Measurements from ENCODE around the gene ACSS2. TPM values are rescaled to one million over a fixed set of nuclear protein-coding genes. Genes with fewer than 3 reads are reported as not detected.

Gene ACSS2
- total and polyA plus RNA-seq, 2 donors from 2014 or later = 53.1 to 98.9 TPM

DNA sequence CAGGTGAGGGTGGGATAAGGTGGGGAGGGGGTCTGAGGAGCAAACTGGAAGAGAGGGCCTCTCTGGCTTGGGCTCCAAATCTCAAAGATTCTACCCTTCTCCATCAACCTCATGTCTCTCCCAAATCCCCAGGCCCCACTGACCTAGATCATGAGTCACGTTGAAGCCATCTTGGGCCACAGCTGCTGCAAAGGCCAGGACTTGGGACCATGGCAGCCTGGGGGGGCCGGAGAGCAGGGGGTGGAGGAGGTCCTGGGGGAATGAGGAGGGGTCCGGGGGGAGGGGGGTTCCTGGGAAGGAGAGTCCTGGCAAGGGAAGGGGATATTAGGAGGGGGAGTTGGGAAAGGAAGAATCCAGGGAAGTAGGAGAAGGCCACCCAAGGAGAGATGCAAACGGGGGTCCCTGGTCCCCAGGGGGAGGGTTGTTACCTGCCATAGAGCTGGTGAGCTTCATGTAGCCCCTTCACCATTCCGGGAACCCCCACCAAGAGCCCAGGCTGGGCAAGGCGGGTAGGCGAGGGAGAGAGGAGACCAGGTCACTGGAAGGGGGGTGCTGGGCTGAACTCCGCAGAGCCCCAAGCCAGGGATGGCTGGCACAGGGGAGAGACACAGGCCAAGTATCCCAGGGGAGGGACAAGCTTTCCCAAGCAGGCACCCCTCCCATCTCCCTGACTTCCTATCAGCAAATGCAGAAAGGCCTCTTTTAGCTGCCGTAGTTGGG is 16.4 kb upstream of the ACSS2 start:
- DNase-seq = peak in 1 of 5 donors; percentile 42
- Histone ChIP-seq H3K27me3 (ENCODE audit: control insufficient read depth, insufficient read depth, low read length) (no peaks in the 10 kb centered on the region), H3K4me1 (ENCODE audit: control insufficient read depth in 2 of 3, insufficient read depth in 2 of 3, low read depth in 1 of 3, low read length in 3 of 3) (peaks cover 0 to 3% (median 0%) of the 10 kb centered on the region in 3 donors), H3K27ac (ENCODE audit: low read depth in 2 of 2, low read length in 2 of 2) (no peak overlapping the region), H3K4me3 (ENCODE audit: low read length in 3 of 3) (no peak overlapping the region), H3K36me3 (ENCODE audit: control insufficient read depth in 2 of 3, insufficient read depth in 3 of 3, low read length in 3 of 3) (peaks cover 0 to 15% (median 14%) of the 10 kb centered on the region in 3 donors), H3K9me3 (ENCODE audit: control insufficient read depth in 2 of 3, insufficient read depth in 1 of 3, low read length in 3 of 3) (no peaks in the 10 kb centered on the region), H3K9ac (ENCODE audit: low read length in 3 of 3) (no peak overlapping the region)
- TF ChIP-seq, protein P1, sequence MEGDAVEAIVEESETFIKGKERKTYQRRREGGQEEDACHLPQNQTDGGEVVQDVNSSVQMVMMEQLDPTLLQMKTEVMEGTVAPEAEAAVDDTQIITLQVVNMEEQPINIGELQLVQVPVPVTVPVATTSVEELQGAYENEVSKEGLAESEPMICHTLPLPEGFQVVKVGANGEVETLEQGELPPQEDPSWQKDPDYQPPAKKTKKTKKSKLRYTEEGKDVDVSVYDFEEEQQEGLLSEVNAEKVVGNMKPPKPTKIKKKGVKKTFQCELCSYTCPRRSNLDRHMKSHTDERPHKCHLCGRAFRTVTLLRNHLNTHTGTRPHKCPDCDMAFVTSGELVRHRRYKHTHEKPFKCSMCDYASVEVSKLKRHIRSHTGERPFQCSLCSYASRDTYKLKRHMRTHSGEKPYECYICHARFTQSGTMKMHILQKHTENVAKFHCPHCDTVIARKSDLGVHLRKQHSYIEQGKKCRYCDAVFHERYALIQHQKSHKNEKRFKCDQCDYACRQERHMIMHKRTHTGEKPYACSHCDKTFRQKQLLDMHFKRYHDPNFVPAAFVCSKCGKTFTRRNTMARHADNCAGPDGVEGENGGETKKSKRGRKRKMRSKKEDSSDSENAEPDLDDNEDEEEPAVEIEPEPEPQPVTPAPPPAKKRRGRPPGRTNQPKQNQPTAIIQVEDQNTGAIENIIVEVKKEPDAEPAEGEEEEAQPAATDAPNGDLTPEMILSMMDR (IDR thresholded peaks at IDR 0.05; ENCODE audit: borderline replicate concordance, extremely low read depth, insufficient read depth) = no peak
- FAIRE-seq = no peak
- intact Hi-C loops (cut with DNase I) = no loop called here

DNA sequence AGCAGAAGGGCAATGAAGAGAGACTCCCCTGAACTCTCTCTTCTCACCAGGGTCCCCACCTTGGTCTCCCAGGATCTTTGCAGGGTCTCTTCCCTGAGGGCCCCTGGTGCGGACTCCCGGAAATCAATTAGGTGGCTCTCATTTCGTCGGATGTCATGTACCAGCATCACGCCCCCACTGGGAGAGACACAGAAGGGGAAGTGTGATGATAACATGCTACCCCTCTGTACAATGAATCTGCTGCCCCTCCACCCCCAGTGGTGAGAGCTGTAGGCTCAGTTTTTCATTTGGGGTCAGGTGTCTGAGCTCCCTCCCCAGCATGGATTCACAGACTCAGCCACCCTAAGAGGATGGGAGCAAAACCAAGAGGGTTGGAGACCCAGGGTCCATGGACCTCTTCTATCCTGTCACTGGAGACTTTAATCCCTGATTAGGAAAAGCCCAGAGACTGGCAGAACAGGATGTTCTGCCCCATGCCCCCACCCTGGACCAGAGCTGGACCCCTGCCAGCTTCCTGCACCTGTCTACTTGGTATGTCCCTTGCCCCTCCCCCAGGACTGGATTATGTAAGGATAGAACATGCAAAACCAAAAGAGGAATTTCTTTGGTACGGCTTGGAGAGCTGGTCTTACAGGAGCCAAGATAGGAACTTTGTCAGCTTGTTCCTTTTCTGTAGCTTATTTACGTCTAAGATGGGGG is 14.9 kb upstream of the ACSS2 start:
- Histone ChIP-seq H3K9me3 (ENCODE audit: control insufficient read depth in 2 of 3, insufficient read depth in 1 of 3, low read length in 3 of 3) (no peaks in the 10 kb centered on the region), H3K27ac (ENCODE audit: low read depth in 2 of 2, low read length in 2 of 2) (no peak overlapping the region), H3K27me3 (ENCODE audit: control insufficient read depth, insufficient read depth, low read length) (no peaks in the 10 kb centered on the region), H3K4me3 (ENCODE audit: low read length in 3 of 3) (no peak overlapping the region), H3K9ac (ENCODE audit: low read length in 3 of 3) (no peak overlapping the region), H3K36me3 (ENCODE audit: control insufficient read depth in 2 of 3, insufficient read depth in 3 of 3, low read length in 3 of 3) (peaks cover 0 to 12% (median 5%) of the 10 kb centered on the region in 3 donors), H3K4me1 (ENCODE audit: control insufficient read depth in 2 of 3, insufficient read depth in 2 of 3, low read depth in 1 of 3, low read length in 3 of 3) (peaks cover 0 to 3% (median 0%) of the 10 kb centered on the region in 3 donors)
- DNase-seq (peak in 2 of 5 donors; percentile 7 to 26), FAIRE-seq (no peak)
- TF ChIP-seq, protein P1 (IDR thresholded peaks at IDR 0.05; ENCODE audit: borderline replicate concordance, extremely low read depth, insufficient read depth) = no peak
- intact Hi-C loops (cut with DNase I) = no loop called here

DNA sequence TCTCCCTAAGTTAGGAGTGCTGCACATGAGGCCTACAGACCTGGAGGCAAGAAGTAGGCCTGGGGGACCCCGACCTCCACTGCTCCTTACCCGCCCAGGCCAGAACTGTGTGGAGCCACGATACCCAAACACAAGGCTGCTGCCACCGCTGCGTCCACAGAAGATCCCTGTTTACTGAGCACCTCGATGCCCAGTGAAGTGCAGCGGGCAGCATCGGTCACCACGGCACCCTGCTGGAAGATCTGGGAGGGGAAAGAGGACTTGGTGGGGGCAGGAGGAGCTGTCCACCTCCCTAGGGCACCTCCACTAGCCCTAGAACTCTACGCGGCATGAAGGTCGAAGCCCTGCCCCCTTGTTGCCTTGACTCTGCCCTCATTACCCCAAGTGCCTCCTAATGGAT is 13.7 kb upstream of the ACSS2 start:
- Histone ChIP-seq H3K9ac (ENCODE audit: low read length in 3 of 3) (no peak overlapping the region), H3K4me3 (ENCODE audit: low read length in 3 of 3) (no peak overlapping the region), H3K27me3 (ENCODE audit: control insufficient read depth, insufficient read depth, low read length) (no peaks in the 10 kb centered on the region), H3K9me3 (ENCODE audit: control insufficient read depth in 2 of 3, insufficient read depth in 1 of 3, low read length in 3 of 3) (no peaks in the 10 kb centered on the region), H3K36me3 (ENCODE audit: control insufficient read depth in 2 of 3, insufficient read depth in 3 of 3, low read length in 3 of 3) (peaks cover 0 to 9% (median 0%) of the 10 kb centered on the region in 3 donors), H3K27ac (ENCODE audit: low read depth in 2 of 2, low read length in 2 of 2) (no peak overlapping the region), H3K4me1 (ENCODE audit: control insufficient read depth in 2 of 3, insufficient read depth in 2 of 3, low read depth in 1 of 3, low read length in 3 of 3) (peaks cover 0 to 3% (median 0%) of the 10 kb centered on the region in 3 donors)
- DNase-seq = no peak
- intact Hi-C loops (cut with DNase I) = no loop called here
- TF ChIP-seq, protein P1 (IDR thresholded peaks at IDR 0.05; ENCODE audit: borderline replicate concordance, extremely low read depth, insufficient read depth) = no peak
- FAIRE-seq = no peak
